HepG2 (cell line): ENCODE results near the gene PSMB1. TPM values are rescaled to one million over a fixed set of nuclear protein-coding genes. Genes with fewer than 3 reads are reported as not detected.

ENCODE experiments used
- ATAC-seq: fragments of 200-7000 bp; cut with Tn5 transposase; 3 replicates; pipeline ENCODE4 v1.9.1; 2020; ENCODE audit warnings: mild to moderate bottlenecking, moderate library complexity
- BruUV-seq: library from RNA; stranded (reverse); fragments of 400-500 nt; replicated peaks from 2 replicates; lab custom pipeline; 2021; lab: Mats Ljungman, UMichigan
- CTCF ChIA-PET: fragments of 300-600 bp; formaldehyde crosslinking; extraction: SDS; loops from one replicate; lab custom pipeline; 2021; ENCODE audit warnings: low total read pairs, inconsistent platforms, low intra/inter-chr PET ratio; lab: Yijun Ruan, JAX
- POLR2A ChIA-PET: fragments of 350-600 bp; sonication (Branson Sonifier 250); formaldehyde crosslinking; loops from one replicate; lab custom pipeline; 2020; ENCODE audit warnings: antibody characterized with exemption, inconsistent platforms; lab: Yijun Ruan, JAX
- DNase-seq: peaks from one replicate; pipeline ENCODE4 v3.0.0-alpha.2; 2015; ENCODE audit warnings: low spot score
- FAIRE-seq: peaks from 3 replicates; lab custom pipeline; 2011; peaks lifted over from hg19 to GRCh38; lab: Jason Lieb, UNC
- H2AFZ ChIP-seq: one replicate; pipeline ENCODE4 v1.6.1; 2011; ENCODE audit warnings: low read length, inconsistent platforms
- H3K27ac ChIP-seq: fragments of 300-600 bp; 3 replicates; pipeline ENCODE4 v1.8.0; 2011; ENCODE audit warnings: mixed run types, mild to moderate bottlenecking, mixed read lengths, low read length, inconsistent platforms; ENCODE audit not compliant: insufficient read depth; ENCODE audit errors: extremely low read length
- H3K27me3 ChIP-seq, 2 experiments: fragments of 200-600 bp in 1 of 2; 2 replicates in 1 of 2; 3 replicates in 1 of 2; pipeline versions ENCODE4 v1.6.0 to v1.8.0; 2011; ENCODE audit warnings: low read length in 2 of 2, mild to moderate bottlenecking in 2 of 2, moderate library complexity in 2 of 2, inconsistent platforms in 1 of 2; ENCODE audit not compliant: insufficient read depth in 2 of 2, control insufficient read depth in 1 of 2
- H3K36me3 ChIP-seq, 2 experiments: fragments of 200-600 bp in 1 of 2; replicated peaks in 1 of 2; 2 replicates in 1 of 2; 3 replicates in 1 of 2; pipeline versions ENCODE4 v1.5.1 to v1.8.0; 2011; ENCODE audit warnings: low read length in 2 of 2, inconsistent platforms in 1 of 2; ENCODE audit not compliant: insufficient read depth in 2 of 2, control insufficient read depth in 1 of 2
- H3K4me1 ChIP-seq: 2 replicates; pipeline ENCODE4 v1.5.1; 2012; ENCODE audit warnings: low read length, inconsistent platforms; ENCODE audit not compliant: insufficient read depth
- H3K4me2 ChIP-seq: 2 replicates; pipeline ENCODE4 v1.6.0; 2011; ENCODE audit warnings: low read depth, low read length, inconsistent platforms
- H3K4me3 ChIP-seq, 3 experiments: fragments of 200-600 bp in 1 of 3; sonication (generic), shearing (Covaris generic) in 1 of 3; replicated peaks in 1 of 3; 2 replicates each; pipeline ENCODE4 v1.5.1; 2011 to 2016; ENCODE audit warnings: low read length in 3 of 3, inconsistent platforms in 2 of 3, low read depth in 2 of 3, mild to moderate bottlenecking in 2 of 3, control low read depth in 1 of 3, mixed read lengths in 1 of 3; ENCODE audit not compliant: insufficient read depth in 1 of 3
- H3K79me2 ChIP-seq: one replicate; pipeline ENCODE4 v1.6.1; 2011; ENCODE audit warnings: low read length, inconsistent platforms; ENCODE audit not compliant: insufficient read depth
- H3K9ac ChIP-seq: 2 replicates; pipeline ENCODE4 v1.6.0; 2011; ENCODE audit warnings: mild to moderate bottlenecking, low read depth, low read length, inconsistent platforms; ENCODE audit not compliant: insufficient read depth
- H3K9me3 ChIP-seq: 2 replicates; pipeline ENCODE4 v1.5.1; 2012; ENCODE audit warnings: mild to moderate bottlenecking, low read length
- H4K20me1 ChIP-seq: 2 replicates; pipeline ENCODE4 v1.6.0; 2011; ENCODE audit warnings: inconsistent platforms, mild to moderate bottlenecking, low read length, moderate library complexity; ENCODE audit not compliant: insufficient read depth
- AKAP8 ChIP-seq: sonication (generic); formaldehyde crosslinking; IDR thresholded peaks from 2 replicates; pipeline ENCODE4 v1.5.1; 2020; ENCODE audit warnings: mild to moderate bottlenecking, missing genetic modification reagents
- CAMTA2 ChIP-seq: sonication (generic); formaldehyde crosslinking; IDR thresholded peaks from 2 replicates; pipeline ENCODE4 v1.4.0; 2020; ENCODE audit warnings: mild to moderate bottlenecking, missing genetic modification reagents, borderline replicate concordance
- KDM3A ChIP-seq: IDR thresholded peaks from 2 replicates; pipeline ENCODE4 v1.6.1; 2018; ENCODE audit warnings: low read depth, missing compliant biosample characterization
- MXD3 ChIP-seq: IDR thresholded peaks from 2 replicates; pipeline ENCODE4 v1.6.1; 2016; ENCODE audit warnings: mild to moderate bottlenecking, missing biosample characterization, missing genetic modification reagents
- SSRP1 ChIP-seq: IDR thresholded peaks from 2 replicates; pipeline ENCODE4 v1.6.1; 2016; ENCODE audit warnings: control low read depth
- ZFP36L2 ChIP-seq: sonication (generic); formaldehyde crosslinking; IDR thresholded peaks from 2 replicates; pipeline ENCODE4 v1.4.0; 2020; ENCODE audit warnings: missing genetic modification reagents
- ZNF773 ChIP-seq: sonication (generic); formaldehyde crosslinking; IDR thresholded peaks from 2 replicates; pipeline ENCODE4 v1.4.0; 2020; ENCODE audit warnings: missing genetic modification reagents, borderline replicate concordance
- ZNF784 ChIP-seq: sonication (generic); formaldehyde crosslinking; IDR thresholded peaks from 2 replicates; pipeline ENCODE4 v1.5.1; 2020; ENCODE audit warnings: missing genetic modification reagents, mild to moderate bottlenecking, borderline replicate concordance
- WGBS: methylation state at CpG from one replicate; pipeline ENCODE4 v1.1.6; 2017; ENCODE audit warnings: low lambda C conversion rate; 5-methylcytosine and 5-hydroxymethylcytosine counted together
- in situ Hi-C: cut with HindIII; loops from 2 replicates; pipeline ENCODE4 v1.10.0; 2017; ENCODE audit warnings: low pct_unique_long_range_greater_than_20kb; ENCODE audit not compliant: extremely low pct_ligation_motif_present
- intact Hi-C: fragments of 100-400 bp; cut with micrococcal nuclease; formaldehyde crosslinking; loops from one replicate; pipeline ENCODE4 v1.10.0; 2022; ENCODE audit not compliant: unreplicated experiment
- polyA plus RNA-seq, 8 experiments: library from polyadenylated mRNA; depleted of rRNA in 3 of 8; stranded (reverse) in 7 of 8; unstranded in 1 of 8; fragments of >200 nt; fragmentation: Illumina TruSeq in 4 of 8; extraction: Trizol in 4 of 8; gene quantifications; 2 replicates each; pipeline versions ENCODE4 v1.2.1 to v1.2.3, GENCODE V29; 2011 to 2016; ENCODE audit warnings: low read depth in 4 of 8, missing spikeins in 1 of 8, mixed read lengths in 1 of 8; ENCODE audit not compliant: insufficient read depth in 1 of 8
- total RNA-seq, 5 experiments: library from RNA; depleted of rRNA; stranded (reverse); fragments of >200 nt; fragmentation: Illumina TruSeq; extraction: Trizol; gene quantifications; 2 replicates each; pipeline ENCODE4 v1.2.3, GENCODE V29; 2016; ENCODE audit warnings: low read depth in 1 of 5
- TF ChIP-seq, protein P1 (sequence below): sonication (generic); formaldehyde crosslinking; IDR thresholded peaks from 2 replicates; pipeline ENCODE4 v1.4.0; 2020; ENCODE audit warnings: missing genetic modification reagents, borderline replicate concordance
- TF ChIP-seq, protein P2 (sequence below): sonication (generic); formaldehyde crosslinking; IDR thresholded peaks from 2 replicates; pipeline ENCODE4 v1.5.1; 2020; ENCODE audit warnings: missing genetic modification reagents, mild to moderate bottlenecking, borderline replicate concordance

PSMB1 gene
- total and polyA plus RNA-seq, 2 of the 13 experiments (the other 11 are each of a cell fraction or from before 2014, with no cell fraction given) = 528 to 592 TPM

- Histone ChIP-seq H3K4me1 (peaks cover 17% of the 10 kb centered on the region), H3K4me3 (no peak overlapping the region), H3K9me3 (no peaks in the 10 kb centered on the region), H4K20me1 (peaks cover 8% of the 10 kb centered on the region; the same call in 1 of the 2 replicates), H3K4me2 (no peak overlapping the region), H3K36me3 (peaks cover 35 to 90% of the 10 kb centered on the region in 2 experiments), H3K79me2 (peaks cover 15% of the 10 kb centered on the region), H3K27me3 (no peaks in the 10 kb centered on the region), H3K9ac (no peak overlapping the region), H3K27ac (no peak overlapping the region), H2AFZ (no peak overlapping the region)
- in situ Hi-C loops = no loop called here
- TF ChIP-seq, protein P1, sequence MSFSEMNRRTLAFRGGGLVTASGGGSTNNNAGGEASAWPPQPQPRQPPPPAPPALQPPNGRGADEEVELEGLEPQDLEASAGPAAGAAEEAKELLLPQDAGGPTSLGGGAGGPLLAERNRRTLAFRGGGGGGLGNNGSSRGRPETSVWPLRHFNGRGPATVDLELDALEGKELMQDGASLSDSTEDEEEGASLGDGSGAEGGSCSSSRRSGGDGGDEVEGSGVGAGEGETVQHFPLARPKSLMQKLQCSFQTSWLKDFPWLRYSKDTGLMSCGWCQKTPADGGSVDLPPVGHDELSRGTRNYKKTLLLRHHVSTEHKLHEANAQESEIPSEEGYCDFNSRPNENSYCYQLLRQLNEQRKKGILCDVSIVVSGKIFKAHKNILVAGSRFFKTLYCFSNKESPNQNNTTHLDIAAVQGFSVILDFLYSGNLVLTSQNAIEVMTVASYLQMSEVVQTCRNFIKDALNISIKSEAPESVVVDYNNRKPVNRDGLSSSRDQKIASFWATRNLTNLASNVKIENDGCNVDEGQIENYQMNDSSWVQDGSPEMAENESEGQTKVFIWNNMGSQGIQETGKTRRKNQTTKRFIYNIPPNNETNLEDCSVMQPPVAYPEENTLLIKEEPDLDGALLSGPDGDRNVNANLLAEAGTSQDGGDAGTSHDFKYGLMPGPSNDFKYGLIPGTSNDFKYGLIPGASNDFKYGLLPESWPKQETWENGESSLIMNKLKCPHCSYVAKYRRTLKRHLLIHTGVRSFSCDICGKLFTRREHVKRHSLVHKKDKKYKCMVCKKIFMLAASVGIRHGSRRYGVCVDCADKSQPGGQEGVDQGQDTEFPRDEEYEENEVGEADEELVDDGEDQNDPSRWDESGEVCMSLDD (CRISPR knock-in tag) = no peak
- no peak for TF ChIP-seq AKAP8 (CRISPR knock-in tag)
- TF ChIP-seq KDM3A (CRISPR knock-in tag) = no peak
- no peak for TF ChIP-seq ZFP36L2 (CRISPR knock-in tag)
- TF ChIP-seq ZNF784 (CRISPR knock-in tag) = no peak
- no peak for TF ChIP-seq ZNF773
- TF ChIP-seq CAMTA2 (CRISPR knock-in tag) = no peak
- TF ChIP-seq, protein P2, sequence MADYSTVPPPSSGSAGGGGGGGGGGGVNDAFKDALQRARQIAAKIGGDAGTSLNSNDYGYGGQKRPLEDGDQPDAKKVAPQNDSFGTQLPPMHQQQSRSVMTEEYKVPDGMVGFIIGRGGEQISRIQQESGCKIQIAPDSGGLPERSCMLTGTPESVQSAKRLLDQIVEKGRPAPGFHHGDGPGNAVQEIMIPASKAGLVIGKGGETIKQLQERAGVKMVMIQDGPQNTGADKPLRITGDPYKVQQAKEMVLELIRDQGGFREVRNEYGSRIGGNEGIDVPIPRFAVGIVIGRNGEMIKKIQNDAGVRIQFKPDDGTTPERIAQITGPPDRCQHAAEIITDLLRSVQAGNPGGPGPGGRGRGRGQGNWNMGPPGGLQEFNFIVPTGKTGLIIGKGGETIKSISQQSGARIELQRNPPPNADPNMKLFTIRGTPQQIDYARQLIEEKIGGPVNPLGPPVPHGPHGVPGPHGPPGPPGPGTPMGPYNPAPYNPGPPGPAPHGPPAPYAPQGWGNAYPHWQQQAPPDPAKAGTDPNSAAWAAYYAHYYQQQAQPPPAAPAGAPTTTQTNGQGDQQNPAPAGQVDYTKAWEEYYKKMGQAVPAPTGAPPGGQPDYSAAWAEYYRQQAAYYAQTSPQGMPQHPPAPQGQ (CRISPR knock-in tag) = no peak
- no peak for TF ChIP-seq SSRP1 (CRISPR knock-in tag)
- no peak for TF ChIP-seq MXD3 (CRISPR knock-in tag)
- FAIRE-seq = no peak
- 93% methylated on average over 4 of the region's 4 CpGs for WGBS
- no TSS peak for BruUV-seq
- intact Hi-C loops = no loop called here
- CTCF ChIA-PET = no interaction called here
- DNase-seq = no peak
- POLR2A ChIA-PET = no interaction called here
- no peak for ATAC-seq
Measured at GRCh38 chr6:170537329-170537728, 15.8 kb downstream of the PSMB1 start.
